ENCODE results near the gene DDAH1.

DNA sequence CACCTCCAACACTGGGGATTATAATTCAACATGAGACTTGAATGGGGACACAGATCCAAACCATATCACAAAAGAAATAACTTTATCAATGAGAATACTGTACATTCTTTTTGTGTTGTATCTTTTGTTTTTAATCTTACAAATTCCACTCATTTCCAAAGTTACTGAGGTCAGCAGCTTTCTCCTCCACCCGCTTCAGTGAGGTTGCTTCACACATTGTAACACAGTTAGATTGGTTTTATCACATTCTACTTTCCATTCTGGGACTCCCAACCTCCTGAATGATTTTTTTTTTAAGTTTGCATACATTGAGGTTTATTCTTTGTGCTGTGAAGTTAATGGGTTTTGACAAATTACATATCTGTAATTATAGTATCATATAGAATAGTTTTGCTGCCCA lies 43.8 kb downstream of the DDAH1 start:
- no peak for TF ChIP-seq POLR2A (IDR thresholded peaks at IDR 0.05)
- TF ChIP-seq, protein P1, sequence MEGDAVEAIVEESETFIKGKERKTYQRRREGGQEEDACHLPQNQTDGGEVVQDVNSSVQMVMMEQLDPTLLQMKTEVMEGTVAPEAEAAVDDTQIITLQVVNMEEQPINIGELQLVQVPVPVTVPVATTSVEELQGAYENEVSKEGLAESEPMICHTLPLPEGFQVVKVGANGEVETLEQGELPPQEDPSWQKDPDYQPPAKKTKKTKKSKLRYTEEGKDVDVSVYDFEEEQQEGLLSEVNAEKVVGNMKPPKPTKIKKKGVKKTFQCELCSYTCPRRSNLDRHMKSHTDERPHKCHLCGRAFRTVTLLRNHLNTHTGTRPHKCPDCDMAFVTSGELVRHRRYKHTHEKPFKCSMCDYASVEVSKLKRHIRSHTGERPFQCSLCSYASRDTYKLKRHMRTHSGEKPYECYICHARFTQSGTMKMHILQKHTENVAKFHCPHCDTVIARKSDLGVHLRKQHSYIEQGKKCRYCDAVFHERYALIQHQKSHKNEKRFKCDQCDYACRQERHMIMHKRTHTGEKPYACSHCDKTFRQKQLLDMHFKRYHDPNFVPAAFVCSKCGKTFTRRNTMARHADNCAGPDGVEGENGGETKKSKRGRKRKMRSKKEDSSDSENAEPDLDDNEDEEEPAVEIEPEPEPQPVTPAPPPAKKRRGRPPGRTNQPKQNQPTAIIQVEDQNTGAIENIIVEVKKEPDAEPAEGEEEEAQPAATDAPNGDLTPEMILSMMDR (IDR thresholded peaks at IDR 0.05), result no peak
